HG03139 (cell line): ENCODE results near the gene HELZ.

ENCODE experiments used
- ATAC-seq: cut with Tn5 transposase; IDR thresholded peaks from one replicate; pipeline ENCODE4 v1.9.1; 2021; ENCODE audit not compliant: unreplicated experiment

The HELZ gene

DNA sequence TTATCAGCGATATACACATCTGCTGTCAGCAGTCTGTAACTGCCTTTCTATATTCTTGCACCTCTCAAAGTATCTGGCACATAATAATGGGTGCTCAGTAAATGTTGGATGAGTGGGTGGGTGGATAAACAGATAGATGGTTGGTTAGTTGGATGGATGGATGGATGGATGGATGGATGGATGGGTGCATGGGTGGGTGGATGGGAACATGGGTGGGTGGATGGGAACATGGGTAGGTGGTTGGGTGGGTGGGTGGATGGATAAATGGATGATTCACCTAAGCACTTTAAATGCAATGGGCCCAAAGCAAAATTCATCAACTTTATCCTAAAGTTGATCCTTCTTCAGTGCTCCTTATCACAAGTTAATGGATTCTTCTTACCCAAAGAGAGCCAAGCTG, 48.6 kb downstream of the HELZ start:
- ATAC-seq = no peak

DNA sequence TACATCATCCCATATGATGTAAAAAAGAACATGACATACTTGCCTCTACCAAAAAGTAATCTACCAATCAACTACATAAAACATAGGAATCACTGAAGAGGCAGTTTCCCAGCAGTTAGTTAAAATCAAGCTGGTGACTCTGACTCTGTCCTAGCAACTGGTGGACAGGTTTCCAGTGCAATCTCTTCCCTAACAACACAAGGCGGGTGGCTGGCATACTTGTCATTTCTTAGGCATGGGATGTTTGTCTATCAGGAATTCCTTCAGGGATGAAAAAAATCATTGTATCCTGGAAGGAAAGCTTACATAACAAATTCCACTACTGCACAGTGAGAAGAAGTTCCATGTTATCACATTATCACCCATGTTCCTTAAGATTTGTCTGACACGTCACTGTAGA, 50.9 kb downstream of the HELZ start:
- no peak for ATAC-seq

DNA sequence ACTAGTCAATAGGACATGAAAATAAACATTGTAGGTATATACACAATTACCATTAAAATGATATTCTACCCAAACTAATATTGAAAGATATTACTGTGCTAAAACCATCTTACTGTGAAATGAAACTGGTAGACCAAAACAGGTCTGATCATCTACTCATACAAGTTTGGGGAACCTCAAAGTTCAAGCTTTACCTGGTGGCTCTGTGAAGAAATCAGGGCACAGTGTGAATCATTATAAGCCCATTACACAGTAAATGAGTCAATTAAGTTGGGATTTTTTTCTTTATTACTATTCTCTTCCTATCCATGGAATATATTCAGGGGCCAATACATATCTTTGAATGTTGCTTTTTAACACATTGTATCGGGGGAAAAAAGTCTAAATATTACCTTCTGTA, 57.1 kb downstream of the HELZ start:
- no peak for ATAC-seq

DNA sequence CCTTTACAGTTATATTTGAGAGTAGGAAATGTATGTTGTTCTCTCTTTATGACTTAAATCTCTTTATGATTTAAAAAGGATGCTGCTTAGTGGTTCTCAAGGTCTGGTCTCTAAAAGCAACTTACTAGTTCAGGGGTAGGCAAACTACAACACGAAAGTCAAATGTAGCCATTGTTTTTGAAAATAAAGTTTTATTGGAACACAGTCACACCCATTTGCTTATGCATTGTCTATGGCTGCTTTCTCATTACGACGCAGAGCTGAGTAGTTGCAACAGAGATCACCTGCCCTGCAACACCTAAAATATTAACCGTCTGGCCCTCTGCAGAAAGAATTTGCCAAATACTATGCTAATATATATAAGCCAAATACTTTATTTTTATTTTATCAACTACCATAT, 58.2 kb downstream of the HELZ start:
- no peak for ATAC-seq

DNA sequence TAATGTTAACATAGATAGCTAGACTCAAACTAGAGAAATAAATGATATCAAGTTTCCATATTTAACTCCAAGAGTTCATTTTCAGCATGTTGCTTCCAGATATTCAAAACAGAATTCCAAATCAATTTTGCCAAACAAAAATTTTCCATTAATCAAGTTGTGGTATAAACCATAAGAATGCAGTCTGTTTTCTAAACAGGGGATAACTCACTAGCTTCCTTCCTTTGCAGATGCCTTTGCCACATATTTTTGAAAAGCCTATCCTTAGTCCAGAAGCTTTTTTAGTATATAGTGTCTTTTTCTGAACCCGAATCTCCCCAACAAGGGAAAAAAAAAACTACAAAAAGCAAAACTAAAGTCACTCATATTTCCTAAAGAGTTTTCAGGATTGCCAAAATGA, 61.5 kb downstream of the HELZ start:
- ATAC-seq = no peak

DNA sequence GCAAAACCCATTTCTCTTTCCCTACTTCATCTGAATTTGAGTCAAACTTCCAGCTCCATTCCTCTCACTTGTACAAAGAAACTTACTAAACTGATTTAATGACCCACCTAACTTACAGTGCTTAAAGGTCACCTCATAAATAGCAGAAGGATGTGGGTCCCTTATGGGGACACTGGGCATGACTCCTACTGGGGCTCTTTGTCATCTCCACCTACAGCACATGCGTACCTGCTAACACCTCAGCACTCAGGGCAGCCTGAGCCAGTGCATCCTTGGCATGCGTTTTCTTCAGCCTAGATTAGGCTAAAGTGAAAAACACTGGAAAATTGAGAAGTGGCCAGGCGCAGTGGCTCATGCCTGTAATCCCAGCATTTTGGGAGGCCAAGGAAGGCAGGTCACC, 63.2 kb downstream of the HELZ start:
- ATAC-seq = no peak

DNA sequence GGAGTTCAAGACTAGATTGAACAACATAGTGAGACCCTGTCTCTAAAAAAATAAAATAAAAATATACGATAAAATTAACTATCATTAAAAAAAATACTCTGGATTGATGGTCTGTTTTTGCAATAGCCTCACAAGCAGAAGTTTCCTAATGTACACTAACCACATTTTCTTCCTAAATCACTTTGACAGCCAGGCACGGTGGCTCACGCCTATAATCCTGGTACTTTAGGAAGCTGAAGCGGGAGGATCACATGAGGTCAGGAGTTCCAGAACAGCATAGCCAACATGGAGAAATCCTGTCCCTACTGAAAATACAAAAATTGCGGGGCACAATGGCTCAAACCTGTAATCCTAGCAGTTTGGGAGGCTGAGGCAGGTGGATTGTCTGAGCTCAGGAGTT, 64.7 kb downstream of the HELZ start:
- ATAC-seq = no peak

DNA sequence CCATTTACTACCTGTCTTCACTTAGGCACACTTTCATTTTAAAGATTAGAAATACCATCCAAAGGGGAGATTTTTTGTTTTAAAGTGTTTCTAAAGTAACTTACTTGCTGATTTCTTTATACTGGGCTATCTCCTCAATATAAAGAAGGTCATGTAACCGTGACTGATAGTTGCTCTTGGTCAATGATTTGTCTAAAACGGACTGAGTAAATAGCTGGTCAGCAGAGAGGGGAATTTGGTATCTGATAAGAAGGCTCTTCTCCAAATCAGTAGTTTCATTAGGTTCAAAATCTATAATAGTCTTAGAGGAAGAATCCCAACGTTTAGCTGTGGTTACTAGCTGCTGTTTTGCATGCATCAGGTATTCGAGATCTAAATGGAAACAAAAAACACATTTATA, 66.4 kb downstream of the HELZ start:
- ATAC-seq = no peak

DNA sequence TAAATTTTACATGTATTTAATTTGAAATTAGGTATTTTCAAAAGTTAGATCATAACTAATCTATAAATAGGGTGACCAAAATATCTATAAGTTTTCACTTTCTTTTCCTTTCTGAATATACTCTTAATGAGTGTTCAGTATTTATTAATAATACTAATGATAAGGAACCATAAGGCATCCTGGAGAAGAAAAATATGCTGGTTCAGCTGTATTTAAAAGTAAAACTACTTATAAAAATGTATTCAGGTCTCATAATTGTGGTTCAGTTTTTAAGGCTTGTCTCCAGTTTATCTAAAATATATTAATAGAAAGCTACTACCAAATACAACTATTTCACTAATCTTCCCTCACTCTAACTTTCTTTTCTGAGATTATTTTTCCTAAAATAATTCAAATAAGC, 67.3 kb downstream of the HELZ start:
- ATAC-seq = no peak

DNA sequence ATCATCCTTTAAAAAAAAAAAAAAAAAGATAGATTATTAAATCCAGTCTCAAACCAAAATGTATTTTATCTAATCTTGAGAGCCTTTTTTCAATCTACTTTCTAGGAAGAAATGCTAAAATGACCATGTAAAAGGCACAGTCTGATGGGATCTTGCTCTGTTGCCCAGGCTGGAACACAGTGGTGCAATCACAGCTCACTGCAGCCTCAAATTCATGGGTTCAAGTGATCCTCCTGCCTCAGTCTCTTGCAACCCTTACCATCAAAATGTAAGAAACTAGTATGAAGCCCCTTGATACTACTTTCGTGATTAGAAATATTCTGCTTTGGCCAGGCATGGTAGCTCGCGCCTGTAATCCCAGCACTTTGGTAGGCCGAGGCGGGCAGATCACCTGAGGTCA, 70.8 kb downstream of the HELZ start:
- ATAC-seq = no peak

DNA sequence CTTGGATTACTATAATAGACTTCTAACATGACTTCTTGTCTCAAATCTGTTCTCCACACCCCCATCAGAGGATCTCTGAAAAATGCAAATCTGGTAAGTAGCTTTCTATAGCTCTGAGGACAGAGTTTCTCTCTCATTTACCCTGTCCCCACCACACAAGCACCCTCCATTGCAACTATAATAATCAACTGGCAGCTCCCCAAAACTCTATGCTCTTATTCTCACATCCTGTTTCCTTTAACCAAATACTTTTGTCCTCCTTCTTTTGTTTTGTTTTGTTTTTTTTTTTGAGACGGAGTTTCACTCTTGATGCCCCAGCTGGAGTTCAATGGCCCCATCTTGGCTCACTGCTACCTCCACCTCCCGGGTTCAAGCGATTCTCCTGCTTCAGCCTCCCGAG, 73.4 kb downstream of the HELZ start:
- peak; percentile 94 for ATAC-seq

DNA sequence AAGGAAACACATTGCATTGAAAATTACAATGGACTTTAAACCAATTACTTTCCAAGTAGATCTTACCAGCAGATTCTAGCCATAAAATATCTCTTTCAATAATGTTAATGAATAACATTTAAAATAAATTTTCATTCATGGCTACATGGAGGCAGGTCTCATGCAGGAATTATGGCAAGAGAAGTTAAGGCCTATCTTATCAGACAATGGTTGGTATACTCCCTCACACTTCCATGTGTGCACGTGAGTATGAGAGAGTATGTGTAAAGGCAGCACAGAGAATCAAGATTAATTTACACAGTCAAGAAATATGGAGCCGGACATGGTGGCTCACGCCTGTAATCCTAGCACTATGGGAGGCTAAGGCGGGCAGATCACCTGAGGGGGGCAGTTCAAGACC, 76.5 kb downstream of the HELZ start:
- no peak for ATAC-seq

DNA sequence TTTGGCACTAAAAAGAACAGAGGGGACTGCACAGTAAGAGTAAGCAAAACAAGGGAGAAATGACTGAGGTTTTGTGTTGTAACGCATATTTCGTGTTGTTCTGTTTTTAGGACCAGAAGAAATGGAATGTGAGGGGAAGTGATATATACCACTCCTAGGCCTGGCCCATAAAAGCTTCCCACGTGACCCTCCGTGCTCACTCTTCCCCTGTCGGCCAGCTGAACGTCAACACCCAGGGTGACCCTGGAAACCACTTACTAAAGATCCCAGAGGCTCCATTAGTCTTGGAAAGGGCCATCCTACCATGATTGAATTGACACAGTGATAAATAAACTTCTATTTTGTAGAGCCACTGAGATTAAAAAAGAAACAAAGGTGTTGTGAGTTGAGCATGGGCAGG, 79.8 kb downstream of the HELZ start:
- ATAC-seq = no peak

DNA sequence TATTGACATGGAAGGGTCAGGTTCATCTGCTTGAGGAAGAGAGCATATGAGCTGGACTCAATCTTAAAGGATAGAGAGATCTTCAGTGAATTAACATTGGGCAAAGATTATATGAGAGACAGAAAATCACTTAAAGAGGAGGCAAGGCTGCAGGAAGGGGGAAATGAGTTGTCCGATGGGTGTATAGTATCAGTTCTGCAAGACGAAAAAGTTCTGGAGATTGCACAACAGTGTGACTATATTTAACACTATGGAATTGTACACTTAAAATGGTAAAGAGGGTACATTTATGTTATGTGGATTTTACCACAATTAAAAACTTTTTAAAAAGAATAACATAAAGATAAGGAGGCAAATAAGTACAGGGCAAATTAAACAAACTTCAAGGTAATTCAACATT, 80.7 kb downstream of the HELZ start:
- ATAC-seq = no peak

DNA sequence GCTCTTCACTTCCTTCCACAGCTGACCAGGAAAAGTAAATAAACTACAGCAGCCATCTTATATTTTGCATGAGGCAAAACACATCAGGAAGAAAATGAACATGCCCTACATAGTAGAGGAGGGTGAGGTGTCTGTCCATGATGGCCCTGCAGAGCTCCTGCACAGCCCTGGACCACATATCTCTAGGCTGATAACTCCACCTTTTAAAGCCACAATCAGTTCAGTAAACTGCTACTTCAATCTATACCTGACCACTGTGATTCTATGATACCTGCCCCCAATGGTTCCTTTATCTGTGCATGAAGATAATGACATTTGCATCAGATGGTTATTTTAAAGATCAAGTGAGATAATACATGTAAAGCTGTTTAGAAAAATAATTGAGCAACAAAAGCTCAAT, 82.2 kb downstream of the HELZ start:
- ATAC-seq = no peak

DNA sequence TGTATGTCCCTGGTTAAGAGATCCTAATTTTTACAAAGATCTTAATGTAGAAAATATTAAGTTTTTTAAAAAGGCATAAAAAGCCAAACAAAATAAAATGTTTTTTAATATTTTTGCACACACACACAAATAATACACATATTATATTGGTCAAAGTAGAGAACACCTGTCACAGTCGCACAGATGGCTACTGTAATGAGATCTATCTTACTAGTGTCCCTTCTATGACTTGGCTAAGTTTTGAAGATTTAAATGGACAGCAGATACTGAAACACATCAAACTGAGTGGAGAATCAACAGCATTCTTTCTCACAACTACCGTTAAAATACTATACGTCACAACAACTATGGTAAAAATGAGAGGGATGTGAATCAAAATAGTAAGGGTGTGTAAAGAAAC, 83.4 kb downstream of the HELZ start:
- no peak for ATAC-seq

DNA sequence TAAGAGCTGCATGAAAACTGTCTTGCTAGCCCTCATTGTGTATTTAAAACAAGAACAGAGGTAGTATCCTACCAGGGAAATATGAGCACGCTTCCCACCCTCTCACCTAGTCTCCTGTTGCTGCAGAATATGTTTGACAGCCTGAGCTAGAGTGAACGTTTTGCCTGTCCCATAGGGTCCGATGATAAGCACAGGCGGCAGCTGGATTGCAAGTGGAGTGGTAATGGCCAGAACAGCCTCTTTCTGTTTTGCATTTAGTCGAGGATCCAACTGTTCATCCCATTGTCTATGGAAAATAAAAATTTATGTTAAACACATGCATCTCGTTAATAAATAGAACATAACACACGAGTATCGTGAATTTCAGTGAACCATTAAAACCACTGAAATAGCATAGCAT, 84.2 kb downstream of the HELZ start:
- no peak for ATAC-seq

DNA sequence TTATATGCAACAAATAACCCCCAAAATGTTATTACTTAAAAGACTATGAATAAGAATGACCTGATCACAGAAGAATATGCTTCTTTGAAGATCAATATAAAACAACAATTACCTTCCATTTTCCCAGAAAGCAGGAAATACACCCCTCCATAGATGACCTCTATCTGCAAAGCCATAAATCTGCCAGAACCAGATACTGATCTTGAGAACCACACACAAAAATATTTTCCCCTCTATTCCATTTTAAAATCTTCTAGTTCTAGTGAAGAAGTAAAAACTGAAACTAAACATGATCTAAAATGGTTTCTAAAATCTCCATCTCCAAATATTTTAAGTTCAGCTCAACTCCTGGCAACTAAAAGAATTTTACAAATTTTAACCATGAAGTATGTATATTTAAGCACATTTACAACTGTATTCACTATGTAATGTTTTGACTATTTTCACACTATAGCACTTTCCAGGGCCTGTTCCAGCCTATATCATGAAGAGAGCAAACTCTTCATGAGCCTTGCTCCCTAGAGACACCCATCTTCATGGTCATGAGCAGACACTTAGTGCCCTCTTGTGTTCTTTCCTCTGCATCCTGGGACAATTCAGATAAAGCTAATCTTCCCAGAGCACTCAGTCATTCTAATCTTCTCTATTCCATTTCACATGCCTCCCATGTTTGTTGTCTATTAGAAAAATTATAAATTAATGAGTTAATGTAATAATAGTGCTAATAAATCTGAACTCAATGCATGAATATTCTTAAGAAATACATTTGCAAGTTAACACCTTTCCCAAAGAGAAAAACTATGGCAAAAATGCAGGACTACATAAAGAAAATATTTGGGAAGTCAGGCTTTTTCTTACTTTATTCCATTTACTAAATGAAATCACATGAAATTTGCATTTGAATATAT, 87.0 kb downstream of the HELZ start:
- no peak for ATAC-seq

DNA sequence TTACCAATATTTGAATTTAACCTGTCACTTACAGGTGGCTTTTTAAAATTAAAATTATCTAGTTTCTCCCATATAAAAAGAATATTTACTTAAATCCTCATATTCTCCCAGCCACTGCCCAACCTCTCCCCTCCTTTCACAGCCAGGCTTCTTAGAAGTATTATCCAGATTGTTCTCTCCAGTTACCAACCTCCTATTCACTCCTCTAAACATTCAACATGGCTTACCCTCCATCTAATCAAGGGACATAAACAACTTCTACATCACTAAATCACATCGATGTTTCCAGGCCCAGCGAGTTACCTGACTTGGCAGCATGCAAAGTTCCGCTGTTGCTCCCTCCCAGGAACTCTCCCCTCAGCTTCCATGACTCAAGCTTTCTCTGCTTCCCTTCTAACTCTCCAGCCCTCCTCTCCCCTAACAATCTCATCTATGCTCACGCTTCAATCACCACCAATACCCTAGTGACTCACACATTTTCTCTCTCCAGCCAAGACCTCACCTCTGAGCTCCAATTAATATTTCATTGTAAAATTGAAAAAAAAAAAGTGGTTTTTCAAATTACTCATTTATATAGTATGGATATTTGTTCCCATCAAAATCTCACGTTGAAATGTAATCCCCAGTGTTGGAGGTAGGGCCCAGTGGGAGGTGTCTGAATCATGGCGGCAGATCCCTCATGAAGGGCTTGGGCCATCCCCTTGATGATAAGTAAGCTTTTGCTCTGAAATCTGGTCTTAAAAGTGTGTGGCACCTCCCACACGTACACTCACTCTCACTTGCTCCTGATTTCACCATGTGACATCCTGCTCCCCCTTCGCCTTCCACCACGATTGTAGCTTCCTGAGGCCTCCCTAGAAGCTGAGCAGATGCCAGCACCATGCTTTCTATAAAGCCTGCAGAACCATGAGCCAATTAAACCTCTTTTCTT, 88.5 kb downstream of the HELZ start:
- no peak for ATAC-seq

DNA sequence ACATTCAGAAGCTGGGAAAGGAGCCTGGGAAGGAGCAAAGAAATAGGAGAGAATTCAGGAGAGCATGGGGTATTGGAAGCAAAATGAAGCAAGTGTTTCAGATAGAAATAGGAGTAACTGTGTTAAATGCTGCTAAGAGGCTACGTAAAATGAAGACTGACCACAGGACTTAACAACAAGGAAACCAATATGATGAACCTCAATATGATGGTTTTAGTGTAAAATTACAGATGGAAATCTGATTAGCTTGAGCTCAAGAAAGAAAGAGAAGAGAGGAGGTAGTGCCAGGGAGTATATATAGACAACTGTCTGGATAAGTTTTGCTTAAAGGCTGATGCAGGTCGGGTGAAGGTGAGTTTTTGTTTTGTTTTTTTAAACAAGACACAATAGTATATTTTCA, 92.2 kb downstream of the HELZ start:
- no peak for ATAC-seq

DNA sequence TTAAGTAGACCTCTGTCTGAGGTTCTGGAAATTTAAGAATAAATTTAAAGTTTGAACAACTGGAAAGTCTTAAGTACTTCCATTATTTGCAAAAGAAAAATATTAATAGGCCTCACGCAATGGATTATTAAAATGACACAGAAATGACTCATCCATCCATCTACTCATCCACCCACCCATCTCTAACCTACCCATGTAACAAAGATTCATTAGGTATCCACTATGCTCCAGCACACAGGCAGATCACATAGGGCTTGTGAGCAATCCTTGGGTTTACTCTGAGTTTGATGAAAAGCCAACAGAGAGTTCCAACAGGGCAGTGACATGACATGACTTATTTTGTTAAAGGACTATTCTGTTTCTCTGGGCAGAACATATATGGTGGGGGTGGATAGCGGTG, 93.3 kb downstream of the HELZ start:
- no peak for ATAC-seq

DNA sequence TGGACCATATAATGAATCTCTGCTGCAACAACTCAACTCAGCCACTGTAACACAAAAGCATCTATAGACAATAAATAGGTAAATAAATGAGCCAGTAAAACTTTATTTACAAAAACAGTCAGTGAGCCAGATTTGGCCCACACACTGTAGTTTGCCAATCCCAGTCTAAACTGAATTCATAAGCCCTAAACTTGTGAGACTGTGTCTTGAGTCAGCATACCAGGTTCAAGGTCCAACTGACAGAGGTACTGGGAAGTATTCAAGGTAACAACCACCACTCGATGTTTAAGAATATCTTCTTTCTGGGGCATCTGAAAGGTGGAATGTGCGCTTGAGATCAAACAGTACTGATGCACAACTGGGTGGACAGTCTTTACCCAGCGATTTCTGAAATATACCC, 94.2 kb downstream of the HELZ start:
- ATAC-seq = no peak
